Stimulated activated CD8-positive, alpha-beta memory T cell treated with anti-CD3 and anti-CD28 coated beads, Interleukin-7, amount 100 ng/mL, for 48 hours (primary cell): ENCODE results near the gene TOMM34.

Experiments used
- DNase-seq, 2 donors: peaks; one replicate each; pipeline ENCODE4 v3.0.0-alpha.2; 2020; ENCODE audit warnings: low read depth in 1 of 2; ENCODE audit errors: extremely low read depth in 1 of 2

The TOMM34 gene

DNA sequence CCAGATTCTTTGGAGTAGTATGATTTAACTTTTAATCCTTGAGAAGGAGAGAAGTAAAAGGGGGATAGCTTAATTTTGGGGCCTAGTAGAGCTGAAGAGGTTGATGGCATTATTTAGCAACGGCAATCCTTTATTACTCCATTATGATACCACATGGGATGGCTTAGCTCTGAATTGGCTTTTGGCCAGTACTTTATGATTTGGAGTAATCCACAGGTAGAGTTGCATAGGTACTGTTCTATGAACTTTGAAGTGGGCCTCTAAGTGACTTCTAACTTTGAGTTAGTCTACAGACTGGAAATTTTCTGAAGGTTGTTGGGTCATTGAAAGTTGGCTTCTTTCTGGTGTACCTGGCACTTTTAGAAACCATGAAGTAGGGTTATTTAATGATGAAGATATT, 63.1 kb downstream of the TOMM34 start:
- no peak for DNase-seq

DNA sequence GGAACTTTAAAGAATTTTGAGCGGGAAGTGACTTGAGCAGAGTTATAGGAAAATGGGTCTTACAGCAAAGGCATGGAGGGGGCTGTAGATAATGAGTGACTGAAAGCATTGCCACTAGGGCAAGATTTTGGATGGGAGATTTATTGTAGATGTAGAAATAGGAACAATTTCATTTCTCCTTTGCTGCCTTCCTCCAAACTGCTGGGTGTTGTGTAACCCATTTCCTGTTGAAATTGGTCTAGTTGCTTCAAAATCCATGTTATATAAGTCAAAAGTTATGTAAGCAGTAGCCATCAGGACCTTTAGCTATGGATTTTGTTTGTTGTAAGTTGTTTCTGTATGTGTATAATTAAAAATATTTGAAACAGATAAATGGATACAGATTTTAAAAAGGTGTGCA, 63.6 kb downstream of the TOMM34 start:
- DNase-seq = no peak

DNA sequence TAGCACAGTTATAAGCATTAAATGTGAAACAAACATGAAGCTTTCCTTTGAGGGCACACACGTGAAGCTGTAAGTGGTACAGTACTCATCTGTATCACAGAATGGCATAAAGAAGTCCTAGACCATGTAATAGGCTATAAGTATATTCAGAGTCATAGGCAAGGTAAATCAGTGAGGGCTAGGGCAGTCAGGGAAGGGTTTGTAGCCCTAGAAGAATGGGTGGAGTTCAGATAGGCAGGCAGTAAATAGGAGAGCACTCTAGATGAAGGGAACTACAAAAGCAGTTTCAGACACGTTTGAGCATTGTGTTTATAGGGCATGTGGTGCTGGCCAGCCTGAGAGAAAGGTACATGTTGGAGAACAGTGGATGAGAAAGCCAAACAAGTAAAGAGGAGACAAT, 65.2 kb downstream of the TOMM34 start:
- no peak for DNase-seq
